ENCODE data around the gene LTBP1.
"Not testable (repeated sequence)": the region's sequence is repeated elsewhere in the genome, so short reads cannot be mapped to it uniquely, and the experiment has no call there.

Gene LTBP1

GRCh38 chr2:33344230-33344629, 397.5 kb downstream of the LTBP1 start:
- DNase-seq (ENCODE audit: low read depth in 2 of 2): no peak

GRCh38 chr2:33347856-33348255, 401.1 kb downstream of the LTBP1 start:
- DNase-seq (ENCODE audit: low read depth in 2 of 2): no peak

- DNase-seq (ENCODE audit: low read depth in 2 of 2): no peak
Observed at GRCh38 chr2:33350632-33351031, 403.9 kb downstream of the LTBP1 start.

- DNase-seq (ENCODE audit: low read depth in 2 of 2): no peak
Observed at GRCh38 chr2:33351781-33352180, 405.0 kb downstream of the LTBP1 start.

GRCh38 chr2:33354981-33355380, 408.2 kb downstream of the LTBP1 start:
- no peak for DNase-seq (ENCODE audit: low read depth in 2 of 2)

GRCh38 chr2:33358878-33359277, 412.1 kb downstream of the LTBP1 start:
- no peak for DNase-seq (ENCODE audit: low read depth in 2 of 2)

- DNase-seq (ENCODE audit: low read depth in 2 of 2): no peak
Observed at GRCh38 chr2:33363325-33364298, 416.9 kb downstream of the LTBP1 start.

- DNase-seq (ENCODE audit: low read depth in 2 of 2): no peak
Observed at GRCh38 chr2:33365264-33365970, 418.7 kb downstream of the LTBP1 start.

GRCh38 chr2:33366473-33366872, 419.7 kb downstream of the LTBP1 start:
- DNase-seq (ENCODE audit: low read depth in 2 of 2): no peak

GRCh38 chr2:33368524-33368923, 421.8 kb downstream of the LTBP1 start:
- not testable (repeated sequence) for DNase-seq (ENCODE audit: low read depth in 2 of 2)

GRCh38 chr2:33369191-33369590, 422.4 kb downstream of the LTBP1 start:
- DNase-seq (ENCODE audit: low read depth in 2 of 2): no peak

GRCh38 chr2:33370636-33371265, 424.0 kb downstream of the LTBP1 start:
- DNase-seq (ENCODE audit: low read depth in 2 of 2): no peak

- DNase-seq (ENCODE audit: low read depth in 2 of 2): no peak
Observed at GRCh38 chr2:33371304-33372090, 424.7 kb downstream of the LTBP1 start.

- peak in 1 of 2 donors; percentile 18 for DNase-seq (ENCODE audit: low read depth in 2 of 2)
Observed at GRCh38 chr2:33372940-33373553, 426.3 kb downstream of the LTBP1 start.

- DNase-seq (ENCODE audit: low read depth in 2 of 2): no peak
Observed at GRCh38 chr2:33373986-33374385, 427.2 kb downstream of the LTBP1 start.

- DNase-seq (ENCODE audit: low read depth in 2 of 2): no peak
Observed at GRCh38 chr2:33375054-33375453, 428.3 kb downstream of the LTBP1 start.

GRCh38 chr2:33377048-33377447, 430.3 kb downstream of the LTBP1 start:
- no peak for DNase-seq (ENCODE audit: low read depth in 2 of 2)

- DNase-seq (ENCODE audit: low read depth in 2 of 2): no peak
Observed at GRCh38 chr2:33378556-33379210, 431.9 kb downstream of the LTBP1 start.

GRCh38 chr2:33380001-33380609, 433.4 kb downstream of the LTBP1 start:
- DNase-seq (ENCODE audit: low read depth in 2 of 2): no peak

GRCh38 chr2:33380719-33381118, 434.0 kb downstream of the LTBP1 start:
- DNase-seq (ENCODE audit: low read depth in 2 of 2): no peak

Data from stimulated activated CD4-positive, alpha-beta T cell treated with anti-CD3 and anti-CD28 coated beads, Interleukin-1b, Interleukin-23, amount 100 ng/mL, for 4 hours (primary cell).